ENCODE measurements around the gene YJU2. TPM values are rescaled to one million over a fixed set of nuclear protein-coding genes. Genes with fewer than 3 reads are reported as not detected.

Gene YJU2
- polyA plus RNA-seq, 4 donors: 22.8 to 31.0 (median 29.0) TPM

- no peaks in the 10 kb centered on the region for H3K36me3 ChIP-seq (ENCODE audit: control insufficient read depth in 3 of 3, insufficient read depth in 2 of 3, low read depth in 1 of 3, low read length in 3 of 3)
- DNase-seq (no peak), FAIRE-seq (no peak)
- H3K9me3 ChIP-seq (ENCODE audit: control insufficient read depth in 2 of 2, insufficient read depth in 1 of 2, low read depth in 1 of 2, low read length in 1 of 2): peaks cover 0 to 3% of the 10 kb centered on the region in 2 donors
- no peak overlapping the region for H3K4me3 ChIP-seq (ENCODE audit: low read depth in 1 of 3, low read length in 3 of 3)
- no peaks in the 10 kb centered on the region for H3K27me3 ChIP-seq (ENCODE audit: control insufficient read depth in 3 of 3, insufficient read depth in 3 of 3, low read length in 3 of 3)
- H3K4me1 ChIP-seq (ENCODE audit: control insufficient read depth in 3 of 3, insufficient read depth in 2 of 3, low read depth in 1 of 3, low read length in 2 of 3): no peaks in the 10 kb centered on the region
- H3K27ac ChIP-seq (ENCODE audit: low read depth in 1 of 3, low read length in 2 of 3): no peak overlapping the region
- 28 to 48% (median 29%) methylated on average over 12 of the region's 12 CpGs for WGBS, 3 donors
Observed at GRCh38 chr19:4313847-4314490, 67.1 kb downstream of the YJU2 start.

- Histone ChIP-seq H3K9me3 (ENCODE audit: control insufficient read depth in 2 of 2, insufficient read depth in 1 of 2, low read depth in 1 of 2, low read length in 1 of 2) (peaks cover 0 to 26% of the 10 kb centered on the region in 2 donors), H3K27me3 (ENCODE audit: control insufficient read depth in 3 of 3, insufficient read depth in 3 of 3, low read length in 3 of 3) (no peaks in the 10 kb centered on the region), H3K36me3 (ENCODE audit: control insufficient read depth in 3 of 3, insufficient read depth in 2 of 3, low read depth in 1 of 3, low read length in 3 of 3) (no peaks in the 10 kb centered on the region), H3K27ac (ENCODE audit: low read depth in 1 of 3, low read length in 2 of 3) (no peak overlapping the region), H3K4me1 (ENCODE audit: control insufficient read depth in 3 of 3, insufficient read depth in 2 of 3, low read depth in 1 of 3, low read length in 2 of 3) (no peaks in the 10 kb centered on the region), H3K4me3 (ENCODE audit: low read depth in 1 of 3, low read length in 3 of 3) (no peak overlapping the region)
- 85 to 90% (median 89%) methylated on average over 9 of the region's 9 CpGs for WGBS, 3 donors
- no peak for DNase-seq
- FAIRE-seq: no peak
Observed at GRCh38 chr19:4316956-4317355, 70.1 kb downstream of the YJU2 start.

- Histone ChIP-seq H3K36me3 (ENCODE audit: control insufficient read depth in 3 of 3, insufficient read depth in 2 of 3, low read depth in 1 of 3, low read length in 3 of 3) (peaks cover 0 to 1% (median 0%) of the 10 kb centered on the region in 3 donors), H3K9me3 (ENCODE audit: control insufficient read depth in 2 of 2, insufficient read depth in 1 of 2, low read depth in 1 of 2, low read length in 1 of 2) (peaks cover 0 to 35% of the 10 kb centered on the region in 2 donors), H3K4me3 (ENCODE audit: low read depth in 1 of 3, low read length in 3 of 3) (no peak overlapping the region), H3K4me1 (ENCODE audit: control insufficient read depth in 3 of 3, insufficient read depth in 2 of 3, low read depth in 1 of 3, low read length in 2 of 3) (no peaks in the 10 kb centered on the region), H3K27ac (ENCODE audit: low read depth in 1 of 3, low read length in 2 of 3) (no peak overlapping the region), H3K27me3 (ENCODE audit: control insufficient read depth in 3 of 3, insufficient read depth in 3 of 3, low read length in 3 of 3) (no peaks in the 10 kb centered on the region)
- no peak for FAIRE-seq
- no peak for DNase-seq
- 94 to 97% (median 95%) methylated on average over 7 of the region's 7 CpGs for WGBS, 3 donors
Observed at GRCh38 chr19:4318460-4318859, 71.6 kb downstream of the YJU2 start.

Other genes with a start within 250 kb of the YJU2 start
- 10 to 100 TPM; 10.8 to 30.4 (median 13.1) TPM for gene PIAS4, start 239.3 kb upstream of the YJU2 start, polyA plus RNA-seq
- gene ZBTB7A, start 180.2 kb upstream of the YJU2 start, polyA plus RNA-seq: 10 to 100 TPM; 14.3 to 35.6 (median 21.9) TPM
- gene MAP2K2, start 123.0 kb upstream of the YJU2 start, polyA plus RNA-seq: 100 to 1,000 TPM; 157 to 522 (median 388) TPM
- 100 to 1,000 TPM in 3 of 4 donors, 10 to 100 TPM in 1; 77.2 to 658 (median 308) TPM for gene CREB3L3, start 93.4 kb upstream of the YJU2 start, polyA plus RNA-seq
- 10 to 100 TPM; 24.1 to 48.1 (median 42.9) TPM for gene SIRT6, start 64.5 kb upstream of the YJU2 start, polyA plus RNA-seq
- gene ANKRD24, start 64.4 kb upstream of the YJU2 start, polyA plus RNA-seq: 1 to 10 TPM; 1.6 to 3.1 (median 2.3) TPM
- gene EBI3, start 17.6 kb upstream of the YJU2 start, polyA plus RNA-seq: 1 to 10 TPM in 3 of 4 donors, under 1 TPM in 1; 0.89 to 6.2 (median 4.9) TPM
- gene SHD, start 32.2 kb downstream of the YJU2 start, polyA plus RNA-seq: 10 to 100 TPM in 2 of 4 donors, 1 to 10 TPM in 2; 4.7 to 25.7 (median 10.6) TPM
- gene TMIGD2, start 55.3 kb downstream of the YJU2 start, polyA plus RNA-seq: 1 to 10 TPM; 1.2 to 6.2 (median 3.2) TPM
- 1 to 10 TPM; 1.3 to 3.2 (median 2.0) TPM for gene FSD1, start 57.5 kb downstream of the YJU2 start, polyA plus RNA-seq
- 100 to 1,000 TPM in 2 of 4 donors, 10 to 100 TPM in 2; 75.5 to 261 (median 140) TPM for gene STAP2, start 91.7 kb downstream of the YJU2 start, polyA plus RNA-seq
- gene MPND, start 96.5 kb downstream of the YJU2 start, polyA plus RNA-seq: 10 to 100 TPM; 20.9 to 45.1 (median 35.4) TPM
- gene SH3GL1, start 153.5 kb downstream of the YJU2 start, polyA plus RNA-seq: 100 to 1,000 TPM in 3 of 4 donors, 10 to 100 TPM in 1; 64.9 to 132 (median 104) TPM
- 10 to 100 TPM in 2 of 4 donors, 1 to 10 TPM in 2; 4.0 to 13.5 (median 9.4) TPM for gene CHAF1A, start 155.6 kb downstream of the YJU2 start, polyA plus RNA-seq
- 100 to 1,000 TPM in 3 of 4 donors, 10 to 100 TPM in 1; 82.7 to 194 (median 133) TPM for gene UBXN6, start 210.7 kb downstream of the YJU2 start, polyA plus RNA-seq
- gene HDGFL2, start 225.2 kb downstream of the YJU2 start, polyA plus RNA-seq: 10 to 100 TPM; 18.4 to 40.2 (median 28.5) TPM

Measured in small intestine (tissue), 7 donors.